IPS-11a (cell line): ENCODE measurements around the gene MYL7.
"Not testable (repeated sequence)": the region's sequence is repeated elsewhere in the genome, so short reads cannot be mapped to it uniquely, and the experiment has no call there.

Experiments used
- H3K4me3 ChIP-seq: one replicate; pipeline ENCODE4 v1.5.1; 2013; ENCODE audit warnings: low read depth, low read length, control low read depth

Gene MYL7

DNA sequence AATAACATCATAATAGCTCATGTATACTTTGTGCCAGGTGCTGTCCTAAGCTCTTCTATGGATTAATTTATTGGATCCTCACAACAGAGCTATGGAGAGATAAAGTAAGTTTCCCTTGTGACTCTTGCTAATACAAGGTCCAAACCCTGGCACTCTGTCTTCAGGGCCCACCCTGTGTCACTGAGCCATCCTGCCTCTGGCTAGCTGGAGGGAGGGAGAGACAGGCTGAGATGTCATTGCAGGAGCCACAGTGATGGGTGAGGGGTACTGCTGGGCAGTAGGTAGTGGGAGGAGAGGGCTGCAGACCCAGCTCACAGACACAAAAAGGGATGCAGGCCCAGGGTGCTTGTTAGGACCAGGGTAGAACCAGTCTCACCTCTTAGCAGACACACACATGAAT is 31.2 kb upstream of the MYL7 start:
- H3K4me3 ChIP-seq: no peak overlapping the region

DNA sequence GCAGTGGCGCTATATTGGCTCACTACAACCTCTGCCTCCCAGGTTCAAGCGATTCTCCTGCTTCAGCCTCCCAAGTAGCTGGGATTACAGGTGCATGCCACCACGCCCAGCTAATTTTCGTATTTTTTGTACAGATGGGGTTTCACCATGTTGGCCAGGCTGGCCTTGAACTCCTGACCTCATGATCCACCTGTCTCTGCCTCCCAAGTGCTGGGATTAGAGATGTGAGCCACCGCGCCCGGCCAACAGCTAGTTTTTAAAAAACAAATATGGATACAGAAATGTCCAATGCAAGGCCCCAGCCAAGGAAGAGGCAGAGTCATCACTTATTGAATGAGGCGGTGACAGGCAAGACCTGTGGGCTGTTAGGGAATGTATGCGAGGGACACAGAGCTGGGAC is 30.8 kb upstream of the MYL7 start:
- not testable (repeated sequence) for H3K4me3 ChIP-seq

- no peak overlapping the region for H3K4me3 ChIP-seq
Measured at GRCh38 chr7:44167920-44168319, 26.8 kb upstream of the MYL7 start.

GRCh38 chr7:44163591-44163990 is 22.5 kb upstream of the MYL7 start:
- no peak overlapping the region for H3K4me3 ChIP-seq

- no peak overlapping the region for H3K4me3 ChIP-seq
Measured at GRCh38 chr7:44162785-44163395, 21.8 kb upstream of the MYL7 start.

- H3K4me3 ChIP-seq: no peak overlapping the region
Measured at GRCh38 chr7:44162179-44162578, 21.0 kb upstream of the MYL7 start.

GRCh38 chr7:44161371-44161770 is 20.2 kb upstream of the MYL7 start:
- H3K4me3 ChIP-seq: no peak overlapping the region

DNA sequence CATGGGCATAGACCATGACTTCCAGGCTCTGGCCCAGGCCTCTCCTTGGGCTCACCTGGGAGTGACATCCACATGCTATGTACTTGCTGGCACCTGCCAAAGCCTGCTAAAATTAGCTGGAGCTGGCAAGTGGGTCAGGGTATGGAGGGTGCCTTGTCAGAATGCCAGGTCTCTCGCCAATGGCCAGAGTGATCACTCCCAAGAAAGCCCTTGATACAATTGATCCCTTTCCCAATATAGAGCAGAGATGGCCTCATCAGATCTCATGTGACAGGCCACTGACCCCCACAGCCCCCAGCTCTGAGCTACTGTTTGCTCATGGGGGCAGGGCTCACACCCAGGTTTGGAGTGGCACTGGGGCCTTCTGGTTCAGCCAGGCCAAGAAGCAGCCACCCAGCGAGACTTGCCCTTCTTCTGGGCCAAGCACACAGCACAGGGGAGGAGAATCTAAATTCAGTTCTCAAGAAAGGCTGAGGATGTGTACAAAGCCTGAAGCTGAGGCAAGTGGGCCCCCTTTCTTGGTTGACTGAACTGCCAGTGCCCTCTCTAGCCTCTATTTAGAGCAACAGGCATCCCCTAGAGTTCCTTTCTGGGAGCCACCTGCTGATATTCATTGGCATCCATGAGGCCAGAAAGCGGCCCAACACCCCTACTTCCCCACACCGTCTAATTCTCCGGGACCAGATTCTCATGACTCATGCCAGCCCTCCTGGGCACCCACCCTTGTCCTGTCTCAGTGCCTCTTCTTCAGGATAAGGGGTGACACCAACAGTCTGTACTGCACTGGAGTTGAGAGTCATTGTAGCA is 18.9 kb upstream of the MYL7 start:
- H3K4me3 ChIP-seq: no peak overlapping the region

GRCh38 chr7:44158873-44159631 is 17.9 kb upstream of the MYL7 start:
- H3K4me3 ChIP-seq: no peak overlapping the region

GRCh38 chr7:44158096-44158872 is 17.2 kb upstream of the MYL7 start:
- no peak overlapping the region for H3K4me3 ChIP-seq

DNA sequence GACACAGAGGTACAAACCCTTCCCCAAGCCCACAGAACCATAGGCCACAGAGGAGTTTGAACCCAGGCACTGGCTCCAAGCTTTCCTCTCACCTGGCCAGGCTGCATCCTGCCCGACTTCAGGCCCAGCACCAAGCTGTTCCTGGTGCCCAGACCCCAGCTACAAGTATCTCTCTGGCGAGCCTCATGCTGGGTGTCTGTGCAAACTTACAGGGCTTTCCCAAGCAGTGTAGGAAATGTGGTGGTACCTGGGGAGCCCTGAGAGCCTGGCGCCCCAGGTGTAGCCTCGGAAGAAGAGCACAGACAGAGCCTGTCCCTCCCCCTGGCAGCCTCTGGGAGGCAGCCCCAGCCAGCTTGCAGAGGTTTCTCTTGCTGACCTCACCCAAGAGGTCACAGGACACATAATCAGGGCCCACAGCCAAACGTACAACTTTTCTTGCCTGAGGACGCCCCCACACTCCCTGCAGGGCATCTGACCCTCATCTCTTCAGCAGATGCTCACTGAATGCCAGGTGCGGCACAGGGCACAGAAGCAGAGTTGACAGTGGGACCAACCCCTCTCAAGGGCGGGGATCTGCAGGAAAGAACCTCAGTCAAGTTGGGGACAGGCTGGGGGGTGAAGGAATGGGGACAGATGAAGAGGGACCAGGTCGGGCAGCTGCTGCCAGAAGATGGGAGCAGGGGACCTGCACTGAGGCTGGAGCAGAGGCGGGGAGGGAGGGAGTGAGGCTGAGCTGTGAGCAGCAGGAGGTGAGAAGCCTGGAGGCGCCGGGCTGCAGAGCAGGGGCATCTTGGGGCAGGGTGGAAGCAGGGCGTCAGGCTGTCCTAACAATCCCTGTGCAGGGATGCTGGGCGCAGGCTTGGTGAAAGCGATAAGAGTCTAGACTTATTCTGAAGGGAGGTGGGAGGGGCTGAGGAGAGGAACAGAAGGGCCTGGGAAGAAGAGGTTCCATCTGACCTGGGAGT is 16.3 kb upstream of the MYL7 start:
- H3K4me3 ChIP-seq: no peak overlapping the region

DNA sequence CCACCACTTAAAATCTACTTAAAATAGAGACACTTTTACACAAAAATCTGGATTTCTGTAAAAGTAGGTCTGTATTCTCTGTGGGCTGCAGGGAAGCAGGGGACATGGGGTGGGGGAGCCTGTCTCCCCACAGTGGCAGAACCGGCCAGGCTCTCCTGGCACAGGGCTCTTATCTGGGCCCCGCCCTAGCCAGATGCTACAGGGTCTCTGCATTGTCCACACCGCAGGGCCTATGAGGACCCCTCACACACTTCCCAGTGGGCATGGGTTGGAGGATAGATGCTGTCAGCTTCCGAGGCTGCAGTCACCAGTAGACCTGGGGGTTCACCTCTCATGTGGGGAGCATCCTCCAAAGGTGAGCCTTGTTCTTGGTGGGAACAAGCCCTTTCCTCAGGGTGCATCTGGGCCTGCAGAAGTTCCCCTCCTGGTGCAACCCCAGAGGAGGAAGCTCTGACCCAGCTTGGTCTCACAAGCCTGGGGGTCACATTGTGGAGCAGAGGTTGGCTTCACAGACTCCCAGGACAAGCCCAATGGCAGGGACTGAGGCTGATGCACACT is 15.4 kb upstream of the MYL7 start:
- no peak overlapping the region for H3K4me3 ChIP-seq

- no peak overlapping the region for H3K4me3 ChIP-seq
Measured at GRCh38 chr7:44155191-44156185, 14.4 kb upstream of the MYL7 start.

DNA sequence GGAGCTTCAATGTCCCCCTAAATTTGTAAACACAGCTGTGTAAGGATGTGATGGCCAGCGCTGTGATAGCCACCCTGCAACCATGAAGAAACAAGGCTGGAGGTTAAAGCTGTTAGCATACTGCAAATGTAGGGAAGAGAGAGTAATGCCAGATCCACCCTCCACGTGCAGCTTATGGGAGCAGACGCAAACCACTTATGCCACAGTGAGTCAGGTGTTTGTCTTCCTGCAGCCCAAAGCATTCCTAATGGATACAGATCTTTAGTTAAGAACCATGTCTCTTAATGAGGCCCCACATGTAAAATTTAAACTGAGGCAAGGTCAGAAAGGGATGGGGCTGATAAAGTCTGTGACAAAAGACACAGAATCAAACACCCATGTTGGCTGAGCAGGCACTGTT is 13.6 kb upstream of the MYL7 start:
- no peak overlapping the region for H3K4me3 ChIP-seq

DNA sequence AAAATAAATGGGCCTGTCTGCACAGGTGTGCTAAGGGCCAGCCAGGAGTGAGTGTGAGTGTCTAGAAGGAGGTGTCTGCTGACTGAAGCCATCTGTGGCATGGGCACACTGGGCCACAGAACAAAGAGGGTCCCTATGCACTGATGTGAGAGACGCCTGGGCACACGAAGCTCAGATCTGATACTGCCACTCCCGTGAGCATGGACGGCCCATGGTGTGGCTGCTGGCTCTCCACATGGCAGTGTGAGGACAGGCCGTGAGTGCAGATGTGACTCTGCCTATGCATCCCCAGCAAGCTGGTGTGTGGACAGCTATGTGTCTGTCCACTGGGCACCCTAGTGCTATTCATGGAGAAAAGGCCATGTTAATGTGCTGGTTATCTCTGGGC is 12.8 kb upstream of the MYL7 start:
- no peak overlapping the region for H3K4me3 ChIP-seq

DNA sequence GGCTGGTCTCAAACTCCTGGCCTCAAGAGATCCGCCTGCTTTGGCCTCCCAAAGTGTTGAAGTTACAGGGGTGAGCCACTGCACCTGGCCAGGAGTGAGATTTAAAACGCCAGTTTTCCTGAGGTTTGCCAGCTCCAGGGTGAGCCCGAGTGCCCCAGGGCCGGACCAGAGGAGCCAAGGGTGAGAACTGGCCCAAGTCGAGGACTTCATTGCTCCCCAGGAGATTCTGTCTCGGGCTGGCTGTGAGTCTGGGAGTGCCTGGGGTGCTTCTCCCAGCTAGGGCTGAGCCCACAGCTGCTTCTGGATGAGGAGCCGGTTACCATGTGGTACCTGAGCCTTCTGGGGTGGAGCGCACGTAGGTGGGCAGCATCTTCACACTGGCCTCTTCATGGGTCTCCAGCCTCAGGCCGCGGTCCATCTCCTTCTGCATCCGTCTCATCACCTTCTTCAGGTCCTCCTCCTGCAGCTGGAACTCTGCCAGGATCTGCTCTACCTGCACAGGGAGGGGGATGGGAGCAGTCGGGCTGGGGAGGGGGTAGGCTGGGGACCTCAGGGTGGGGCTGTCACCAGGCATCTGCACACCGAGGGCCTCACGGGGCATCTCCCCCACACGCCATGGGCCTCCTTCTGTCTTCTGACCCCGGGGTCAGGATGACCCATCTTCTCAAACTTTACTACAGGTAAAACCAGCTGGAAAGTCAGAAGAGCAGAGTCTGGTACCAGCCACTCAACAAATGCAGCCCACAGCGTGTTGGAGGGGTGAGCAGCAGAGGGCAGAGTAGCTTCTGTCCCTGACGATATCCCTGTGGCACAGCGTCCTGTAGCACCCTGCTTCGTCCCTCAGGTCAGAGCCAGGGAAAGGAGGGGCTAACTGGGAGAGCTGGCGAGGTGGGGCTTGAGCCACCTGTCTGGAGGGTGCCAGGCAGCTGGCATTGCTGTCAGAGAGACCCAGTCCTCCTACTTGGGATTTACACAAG is 12.1 kb upstream of the MYL7 start:
- H3K4me3 ChIP-seq: no peak overlapping the region

- H3K4me3 ChIP-seq: no peak overlapping the region
Measured at GRCh38 chr7:44151956-44152355, 10.8 kb upstream of the MYL7 start.
